NT2/D1 (cell line): ENCODE results near the gene ZFHX3.

Experiments
- SUZ12 ChIP-seq: IDR thresholded peaks from 2 replicates; pipeline ENCODE4 v1.6.1; 2011; ENCODE audit not compliant: insufficient read length, insufficient read depth; ENCODE audit errors: extremely low read depth
- YY1 ChIP-seq: IDR thresholded peaks from 2 replicates; pipeline ENCODE4 v1.6.1; 2011; ENCODE audit not compliant: insufficient read length, insufficient read depth
- ZNF274 ChIP-seq: IDR thresholded peaks from 2 replicates; pipeline ENCODE4 v1.6.1; 2011; ENCODE audit warnings: mild to moderate bottlenecking, low read depth, low read length

- no peak for TF ChIP-seq SUZ12
- no peak for TF ChIP-seq YY1
- no peak for TF ChIP-seq ZNF274
Measured at GRCh38 chr16:73068541-73069401, 20.8 kb upstream of the ZFHX3 start.
